OCI-LY1 (cell line): ENCODE results near the gene RTL1.

ENCODE experiments used
- CTCF ChIP-seq: fragments of 200-600 bp; sonication (generic), shearing (Covaris generic); IDR thresholded peaks from 2 replicates; pipeline ENCODE4 v1.5.1; 2017; ENCODE audit warnings: mild to moderate bottlenecking, antibody characterized with exemption, low read length, moderate library complexity, mixed read lengths
- EZH2 ChIP-seq: fragments of 200-600 bp; sonication (generic), shearing (Covaris generic); IDR thresholded peaks from 2 replicates; pipeline ENCODE4 v1.8.0; 2017; ENCODE audit warnings: borderline replicate concordance, mixed run types, mild to moderate bottlenecking, antibody characterized with exemption, low read length, moderate library complexity, mixed read lengths

- TF ChIP-seq CTCF (no peak), EZH2 (no peak)
Measured at GRCh38 chr14:100882026-100882967, 21.2 kb downstream of the RTL1 start.
